ENCODE data around the gene C3orf52. TPM values are rescaled to one million over a fixed set of nuclear protein-coding genes. Genes with fewer than 3 reads are reported as not detected.

The C3orf52 gene
- total RNA-seq, 1 donor from 2014 or later: 42.5 TPM

- Histone ChIP-seq H3K4me3 (ENCODE audit: low read depth, low read length) (no peak overlapping the region), H3K27me3 (ENCODE audit: control insufficient read depth, insufficient read depth, low read length) (no peaks in the 10 kb centered on the region), H3K36me3 (ENCODE audit: control insufficient read depth, insufficient read depth, low read length) (no peaks in the 10 kb centered on the region)
- no peak for TF ChIP-seq CTCF (IDR thresholded peaks at IDR 0.05; ENCODE audit: insufficient read depth, low read length, poor library complexity, severe bottlenecking)
- DNase-seq (ENCODE audit: low read depth): no peak
These were observed 47.6 kb downstream of the C3orf52 start for GRCh38 chr3:112133626-112134334.

- no peak for TF ChIP-seq CTCF (IDR thresholded peaks at IDR 0.05; ENCODE audit: insufficient read depth, low read length, poor library complexity, severe bottlenecking)
- Histone ChIP-seq H3K36me3 (ENCODE audit: control insufficient read depth, insufficient read depth, low read length) (no peaks in the 10 kb centered on the region), H3K27me3 (ENCODE audit: control insufficient read depth, insufficient read depth, low read length) (no peaks in the 10 kb centered on the region), H3K4me3 (ENCODE audit: low read depth, low read length) (no peak overlapping the region)
- DNase-seq (ENCODE audit: low read depth): no peak
These were observed 48.3 kb downstream of the C3orf52 start for GRCh38 chr3:112134335-112135124.

- no peak overlapping the region for H3K4me3 ChIP-seq (ENCODE audit: low read depth, low read length)
- H3K36me3 ChIP-seq (ENCODE audit: control insufficient read depth, insufficient read depth, low read length): no peaks in the 10 kb centered on the region
- no peaks in the 10 kb centered on the region for H3K27me3 ChIP-seq (ENCODE audit: control insufficient read depth, insufficient read depth, low read length)
- DNase-seq (ENCODE audit: low read depth): no peak
- TF ChIP-seq CTCF (IDR thresholded peaks at IDR 0.05; ENCODE audit: insufficient read depth, low read length, poor library complexity, severe bottlenecking): no peak
These were observed 49.9 kb downstream of the C3orf52 start for GRCh38 chr3:112136046-112136445.

- TF ChIP-seq CTCF (IDR thresholded peaks at IDR 0.05; ENCODE audit: insufficient read depth, low read length, poor library complexity, severe bottlenecking): peak; percentile 77
- H3K27me3 ChIP-seq (ENCODE audit: control insufficient read depth, insufficient read depth, low read length): no peaks in the 10 kb centered on the region
- DNase-seq (ENCODE audit: low read depth): no peak
- H3K36me3 ChIP-seq (ENCODE audit: control insufficient read depth, insufficient read depth, low read length): no peaks in the 10 kb centered on the region
- no peak overlapping the region for H3K4me3 ChIP-seq (ENCODE audit: low read depth, low read length)
These were observed 50.9 kb downstream of the C3orf52 start for GRCh38 chr3:112136959-112137693.

GRCh38 chr3:112137781-112138180 lies 51.6 kb downstream of the C3orf52 start:
- TF ChIP-seq CTCF (IDR thresholded peaks at IDR 0.05; ENCODE audit: insufficient read depth, low read length, poor library complexity, severe bottlenecking): no peak
- no peak for DNase-seq (ENCODE audit: low read depth)
- no peaks in the 10 kb centered on the region for H3K27me3 ChIP-seq (ENCODE audit: control insufficient read depth, insufficient read depth, low read length)
- H3K4me3 ChIP-seq (ENCODE audit: low read depth, low read length): no peak overlapping the region
- no peaks in the 10 kb centered on the region for H3K36me3 ChIP-seq (ENCODE audit: control insufficient read depth, insufficient read depth, low read length)
